Body of pancreas (tissue), 4 donors: Measurements from ENCODE around the gene AMDHD2. TPM values are rescaled to one million over a fixed set of nuclear protein-coding genes. Genes with fewer than 3 reads are reported as not detected.

ENCODE experiments used
- ATAC-seq: fragments of 150-250 bp; one replicate; pipeline ENCODE4 v1.9.1; 2016
- DNase-seq, 4 donors: peaks; one replicate each; pipeline ENCODE4 v3.0.0-alpha.2; 2019
- H3K27ac ChIP-seq, 4 donors: fragments of 200-600 bp; sonication (generic); 1 replicate in 3 of 4; 2 replicates in 1 of 4; pipeline versions ENCODE4 v1.5.1 to v1.6.1; 2016 to 2019; ENCODE audit warnings: mild to moderate bottlenecking in 1 of 4, mixed read lengths in 1 of 4, moderate library complexity in 1 of 4
- H3K27me3 ChIP-seq, 2 donors: fragments of 200-600 bp; sonication (generic); one replicate each; pipeline ENCODE4 v1.6.0; 2016; ENCODE audit warnings: mild to moderate bottlenecking in 1 of 2
- H3K36me3 ChIP-seq, 2 donors: fragments of 200-600 bp; sonication (generic); replicated peaks in 1 of 2; 2 replicates each; pipeline ENCODE4 v1.5.1; 2016; ENCODE audit warnings: low read depth in 2 of 2; ENCODE audit not compliant: insufficient read depth in 1 of 2
- H3K4me1 ChIP-seq: fragments of 200-600 bp; sonication (generic); one replicate; pipeline ENCODE4 v1.6.0; 2016
- H3K4me3 ChIP-seq, 2 donors: fragments of 200-600 bp; sonication (generic); 1 replicate in 1 of 2; 2 replicates in 1 of 2; pipeline ENCODE4 v1.5.1; 2016 to 2019
- H3K9me3 ChIP-seq, 3 donors: fragments of 200-600 bp; sonication (generic); 1 replicate in 2 of 3; 2 replicates in 1 of 3; pipeline ENCODE4 v1.5.1; 2016
- POLR2A ChIP-seq, 3 donors: fragments of 450-650 bp; IDR thresholded peaks; one replicate each; pipeline ENCODE4 v1.6.1; 2016; ENCODE audit warnings: antibody characterized with exemption in 3 of 3, mild to moderate bottlenecking in 2 of 3
- WGBS, 2 donors: methylation state at CpG; one replicate each; pipeline ENCODE4 v1.1.5; 2017; 5-methylcytosine and 5-hydroxymethylcytosine counted together
- intact Hi-C: fragments of 100-400 bp; cut with DNase I; formaldehyde crosslinking; loops from one replicate; pipeline ENCODE4 v1.15.1; 2023
- total RNA-seq, 2 donors: library from RNA; depleted of rRNA; stranded (reverse); fragments of >200 nt; gene quantifications; one replicate each; pipeline ENCODE4 v1.1.0, GENCODE V29; 2016
- TF ChIP-seq, protein P1 (sequence below), 7 experiments: fragments of 450-650 bp in 4 of 7; fragments of 200-600 bp in 3 of 7; sonication (generic) in 3 of 7; IDR thresholded peaks; one replicate each; pipeline ENCODE4 v1.5.1; 2016 to 2019; ENCODE audit warnings: antibody characterized with exemption in 7 of 7

The AMDHD2 gene
- total RNA-seq, 2 donors from 2014 or later = 13.7 to 33.6 TPM

- H3K4me3 ChIP-seq = no peak overlapping the region
- WGBS, 2 donors = 95% methylated on average over 18 of the region's 27 CpGs; no CpG with 5 or more reads in 1 of the 2 donors
- no peaks in the 10 kb centered on the region for H3K27me3 ChIP-seq
- intact Hi-C loops = no loop called here
- ATAC-seq = no peak
- TF ChIP-seq, protein P1, sequence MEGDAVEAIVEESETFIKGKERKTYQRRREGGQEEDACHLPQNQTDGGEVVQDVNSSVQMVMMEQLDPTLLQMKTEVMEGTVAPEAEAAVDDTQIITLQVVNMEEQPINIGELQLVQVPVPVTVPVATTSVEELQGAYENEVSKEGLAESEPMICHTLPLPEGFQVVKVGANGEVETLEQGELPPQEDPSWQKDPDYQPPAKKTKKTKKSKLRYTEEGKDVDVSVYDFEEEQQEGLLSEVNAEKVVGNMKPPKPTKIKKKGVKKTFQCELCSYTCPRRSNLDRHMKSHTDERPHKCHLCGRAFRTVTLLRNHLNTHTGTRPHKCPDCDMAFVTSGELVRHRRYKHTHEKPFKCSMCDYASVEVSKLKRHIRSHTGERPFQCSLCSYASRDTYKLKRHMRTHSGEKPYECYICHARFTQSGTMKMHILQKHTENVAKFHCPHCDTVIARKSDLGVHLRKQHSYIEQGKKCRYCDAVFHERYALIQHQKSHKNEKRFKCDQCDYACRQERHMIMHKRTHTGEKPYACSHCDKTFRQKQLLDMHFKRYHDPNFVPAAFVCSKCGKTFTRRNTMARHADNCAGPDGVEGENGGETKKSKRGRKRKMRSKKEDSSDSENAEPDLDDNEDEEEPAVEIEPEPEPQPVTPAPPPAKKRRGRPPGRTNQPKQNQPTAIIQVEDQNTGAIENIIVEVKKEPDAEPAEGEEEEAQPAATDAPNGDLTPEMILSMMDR (IDR thresholded peaks at IDR 0.05) = no peak
- TF ChIP-seq POLR2A (IDR thresholded peaks at IDR 0.05) = no peak
- no peak for DNase-seq
- H3K27ac ChIP-seq = no peak overlapping the region
- H3K4me1 ChIP-seq = peaks cover 75% of the 10 kb centered on the region
- H3K36me3 ChIP-seq = no peaks in the 10 kb centered on the region
- H3K9me3 ChIP-seq = no peaks in the 10 kb centered on the region
Observed at GRCh38 chr16:2472488-2472864, 47.7 kb upstream of the AMDHD2 start.

DNA sequence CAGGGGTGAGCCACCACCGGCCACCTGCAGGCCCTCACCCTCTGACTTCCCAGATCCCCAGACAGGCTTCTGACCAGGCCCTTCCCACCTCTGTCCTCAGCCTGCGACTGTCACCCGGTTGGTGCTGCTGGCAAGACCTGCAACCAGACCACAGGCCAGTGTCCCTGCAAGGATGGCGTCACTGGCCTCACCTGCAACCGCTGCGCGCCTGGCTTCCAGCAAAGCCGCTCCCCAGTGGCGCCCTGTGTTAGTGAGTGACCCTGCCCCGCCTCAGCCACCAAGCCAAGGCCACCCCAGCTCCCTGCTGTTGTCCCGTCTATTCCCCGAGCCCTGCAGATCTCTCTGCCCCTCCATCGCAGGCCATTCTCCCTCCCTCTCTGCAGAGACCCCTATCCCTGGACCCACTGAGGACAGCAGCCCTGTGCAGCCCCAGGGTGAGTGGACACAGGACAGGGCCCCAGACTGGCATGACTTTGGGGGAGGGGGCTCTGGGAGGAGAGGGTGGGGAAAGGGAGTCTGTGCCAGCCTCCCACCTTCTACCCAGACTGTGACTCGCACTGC lies 47.2 kb upstream of the AMDHD2 start:
- Histone ChIP-seq H3K4me1 (peaks cover 75% of the 10 kb centered on the region), H3K9me3 (no peaks in the 10 kb centered on the region), H3K36me3 (no peaks in the 10 kb centered on the region), H3K27ac (no peak overlapping the region), H3K4me3 (no peak overlapping the region), H3K27me3 (no peaks in the 10 kb centered on the region)
- TF ChIP-seq, protein P1 (IDR thresholded peaks at IDR 0.05) = no peak
- no peak for TF ChIP-seq POLR2A (IDR thresholded peaks at IDR 0.05)
- intact Hi-C loops = no loop called here
- DNase-seq = no peak
- 79 to 83% methylated on average over 11 to 14 of the region's 14 CpGs for WGBS, 2 donors
- ATAC-seq = no peak

DNA sequence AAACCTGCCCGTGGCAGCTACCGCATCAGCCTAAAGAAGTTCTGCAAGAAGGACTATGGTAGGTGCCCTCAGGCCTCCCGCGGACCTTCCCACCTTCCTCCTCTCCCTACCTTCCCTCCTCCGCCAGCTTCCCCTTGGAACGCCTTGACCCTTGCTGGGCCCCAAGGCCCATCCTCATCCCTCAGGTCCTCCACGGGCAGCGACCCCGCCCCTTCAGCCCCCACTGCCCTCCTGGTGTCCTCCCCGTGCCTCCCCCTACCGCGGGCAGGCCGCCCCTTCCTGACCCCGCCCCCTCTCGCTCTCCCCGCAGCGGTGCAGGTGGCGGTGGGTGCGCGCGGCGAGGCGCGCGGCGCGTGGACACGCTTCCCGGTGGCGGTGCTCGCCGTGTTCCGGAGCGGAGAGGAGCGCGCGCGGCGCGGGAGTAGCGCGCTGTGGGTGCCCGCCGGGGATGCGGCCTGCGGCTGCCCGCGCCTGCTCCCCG lies 46.7 kb upstream of the AMDHD2 start:
- TF ChIP-seq, protein P1 (IDR thresholded peaks at IDR 0.05) = no peak
- TF ChIP-seq POLR2A (IDR thresholded peaks at IDR 0.05) = no peak
- 6 to 23% methylated on average over 12 to 44 of the region's 49 CpGs for WGBS, 2 donors
- no peaks in the 10 kb centered on the region for H3K36me3 ChIP-seq
- ATAC-seq = no peak
- H3K4me3 ChIP-seq = no peak overlapping the region
- intact Hi-C loops = no loop called here
- peaks cover 75% of the 10 kb centered on the region for H3K4me1 ChIP-seq
- H3K27me3 ChIP-seq = no peaks in the 10 kb centered on the region
- no peak overlapping the region for H3K27ac ChIP-seq
- H3K9me3 ChIP-seq = no peaks in the 10 kb centered on the region
- DNase-seq = no peak

- ATAC-seq (peak; percentile 41), DNase-seq (peak; percentile 61 to 71 (median 65))
- intact Hi-C loops = no loop called here
Observed at GRCh38 chr16:2473999-2474876, 45.9 kb upstream of the AMDHD2 start.

More at GRCh38 chr16:2473999-2474876, 45.9 kb upstream of the AMDHD2 start:
- Histone ChIP-seq H3K4me1 (peaks cover 71% of the 10 kb centered on the region), H3K27me3 (no peaks in the 10 kb centered on the region), H3K4me3 (peak overlapping the region; percentile 49 to 79), H3K27ac (peak overlapping the region; percentile 67 to 91 (median 88)), H3K36me3 (no peaks in the 10 kb centered on the region), H3K9me3 (no peaks in the 10 kb centered on the region)
- 0 to 2% methylated on average over 19 to 78 of the region's 100 CpGs for WGBS, 2 donors
- TF ChIP-seq, protein P1 (IDR thresholded peaks at IDR 0.05) = peak; percentile 7 to 60 (median 39)
- no peak for TF ChIP-seq POLR2A (IDR thresholded peaks at IDR 0.05)
